ENCODE results near the gene ARID2.

ARID2 gene

DNA sequence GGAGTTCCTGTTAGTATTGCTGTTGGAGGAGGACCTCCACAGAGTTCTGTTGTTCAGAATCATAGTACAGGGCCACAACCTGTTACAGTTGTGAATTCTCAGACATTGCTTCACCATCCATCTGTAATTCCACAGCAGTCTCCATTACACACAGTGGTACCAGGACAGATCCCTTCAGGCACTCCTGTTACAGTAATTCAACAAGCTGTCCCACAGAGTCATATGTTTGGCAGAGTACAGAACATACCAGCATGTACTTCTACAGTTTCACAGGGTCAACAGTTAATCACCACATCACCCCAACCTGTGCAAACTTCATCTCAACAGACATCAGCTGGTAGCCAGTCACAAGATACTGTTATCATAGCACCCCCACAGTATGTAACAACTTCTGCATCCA is 120.8 kb downstream of the ARID2 start:
- Histone ChIP-seq H3K14ac (ENCODE audit: low read length) (no peak overlapping the region), H3K18ac (ENCODE audit: low read length) (no peak overlapping the region), H3K4me3 (ENCODE audit: low read length in 2 of 2) (no peak overlapping the region), H3K4me2 (ENCODE audit: insufficient read depth, low read length, poor library complexity, severe bottlenecking) (no peak overlapping the region), H4K91ac (ENCODE audit: low read depth, low read length, poor library complexity) (no peak overlapping the region), H2BK15ac (ENCODE audit: low read length) (no peak overlapping the region), H3K27me3 (ENCODE audit: control insufficient read depth in 3 of 3, insufficient read depth in 3 of 3, low read depth in 1 of 3, low read length in 3 of 3) (no peaks in the 10 kb centered on the region), H3K9me3 (replicated peaks in 1 of 2; ENCODE audit: control insufficient read depth in 2 of 2, insufficient read depth in 1 of 2, low read depth in 1 of 2, low read length in 2 of 2) (no peaks in the 10 kb centered on the region), H3K4ac (ENCODE audit: low read length) (no peak overlapping the region), H3K27ac (replicated peaks; ENCODE audit: low read length) (no peak overlapping the region), H3K23ac (ENCODE audit: low read depth, low read length, poor library complexity) (no peak overlapping the region), H2BK5ac (ENCODE audit: low read length) (no peak overlapping the region), H3K4me1 (ENCODE audit: control insufficient read depth in 2 of 2, insufficient read depth in 1 of 2, low read depth in 1 of 2, low read length in 2 of 2) (no peaks in the 10 kb centered on the region), H2BK120ac (ENCODE audit: low read depth, low read length) (no peak overlapping the region), H2AK5ac (ENCODE audit: low read depth, low read length) (no peak overlapping the region), H3K36me3 (replicated peaks in 1 of 2; ENCODE audit: control insufficient read depth in 2 of 2, insufficient read depth in 2 of 2, low read length in 2 of 2) (peaks cover 34 to 100% of the 10 kb centered on the region in 2 donors), H3K79me1 (ENCODE audit: low read depth, low read length) (no peaks in the 10 kb centered on the region), H4K8ac (ENCODE audit: low read depth, low read length) (no peak overlapping the region), H2BK12ac (ENCODE audit: low read length) (no peak overlapping the region), H2AFZ (ENCODE audit: low read length) (no peak overlapping the region), H3K9ac (ENCODE audit: low read depth, low read length, poor library complexity) (no peak overlapping the region)
- DNase-seq (ENCODE audit: low spot score) = no peak

DNA sequence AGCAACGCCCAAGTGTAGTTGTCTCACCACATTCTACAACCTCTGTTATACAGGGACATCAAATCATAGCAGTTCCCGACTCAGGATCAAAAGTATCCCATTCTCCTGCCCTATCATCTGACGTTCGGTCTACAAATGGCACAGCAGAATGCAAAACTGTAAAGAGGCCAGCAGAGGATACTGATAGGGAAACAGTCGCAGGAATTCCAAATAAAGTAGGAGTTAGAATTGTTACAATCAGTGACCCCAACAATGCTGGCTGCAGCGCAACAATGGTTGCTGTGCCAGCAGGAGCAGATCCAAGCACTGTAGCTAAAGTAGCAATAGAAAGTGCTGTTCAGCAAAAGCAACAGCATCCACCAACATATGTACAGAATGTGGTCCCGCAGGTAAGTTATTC is 123.0 kb downstream of the ARID2 start:
- H3K14ac ChIP-seq (ENCODE audit: low read length) = no peak overlapping the region
- no peaks in the 10 kb centered on the region for H3K79me1 ChIP-seq (ENCODE audit: low read depth, low read length)
- no peak overlapping the region for H3K23ac ChIP-seq (ENCODE audit: low read depth, low read length, poor library complexity)
- no peaks in the 10 kb centered on the region for H3K4me1 ChIP-seq (ENCODE audit: control insufficient read depth in 2 of 2, insufficient read depth in 1 of 2, low read depth in 1 of 2, low read length in 2 of 2)
- H2AFZ ChIP-seq (ENCODE audit: low read length) = no peak overlapping the region
- no peaks in the 10 kb centered on the region for H3K9me3 ChIP-seq (replicated peaks in 1 of 2; ENCODE audit: control insufficient read depth in 2 of 2, insufficient read depth in 1 of 2, low read depth in 1 of 2, low read length in 2 of 2)
- H3K27me3 ChIP-seq (ENCODE audit: control insufficient read depth in 3 of 3, insufficient read depth in 3 of 3, low read depth in 1 of 3, low read length in 3 of 3) = no peaks in the 10 kb centered on the region
- no peak overlapping the region for H3K4me3 ChIP-seq (ENCODE audit: low read length in 2 of 2)
- H4K8ac ChIP-seq (ENCODE audit: low read depth, low read length) = no peak overlapping the region
- DNase-seq (ENCODE audit: low spot score) = no peak
- H3K9ac ChIP-seq (ENCODE audit: low read depth, low read length, poor library complexity) = no peak overlapping the region
- peaks cover 34 to 98% of the 10 kb centered on the region in 2 donors for H3K36me3 ChIP-seq (replicated peaks in 1 of 2; ENCODE audit: control insufficient read depth in 2 of 2, insufficient read depth in 2 of 2, low read length in 2 of 2)
- H3K18ac ChIP-seq (ENCODE audit: low read length) = no peak overlapping the region
- H3K4ac ChIP-seq (ENCODE audit: low read length) = no peak overlapping the region
- no peak overlapping the region for H3K27ac ChIP-seq (replicated peaks; ENCODE audit: low read length)
- no peak overlapping the region for H2BK5ac ChIP-seq (ENCODE audit: low read length)
- H4K91ac ChIP-seq (ENCODE audit: low read depth, low read length, poor library complexity) = no peak overlapping the region
- no peak overlapping the region for H2BK120ac ChIP-seq (ENCODE audit: low read depth, low read length)
- no peak overlapping the region for H2BK15ac ChIP-seq (ENCODE audit: low read length)
- H3K4me2 ChIP-seq (ENCODE audit: insufficient read depth, low read length, poor library complexity, severe bottlenecking) = no peak overlapping the region
- WGBS, 2 donors (ENCODE audit: extremely low coverage in 2 of 2, insufficient read length in 2 of 2, insufficient replicate concordance in 1 of 2) = no CpG with 5 or more reads among the region's 7 CpGs
- no peak overlapping the region for H2BK12ac ChIP-seq (ENCODE audit: low read length)
- H2AK5ac ChIP-seq (ENCODE audit: low read depth, low read length) = no peak overlapping the region

DNA sequence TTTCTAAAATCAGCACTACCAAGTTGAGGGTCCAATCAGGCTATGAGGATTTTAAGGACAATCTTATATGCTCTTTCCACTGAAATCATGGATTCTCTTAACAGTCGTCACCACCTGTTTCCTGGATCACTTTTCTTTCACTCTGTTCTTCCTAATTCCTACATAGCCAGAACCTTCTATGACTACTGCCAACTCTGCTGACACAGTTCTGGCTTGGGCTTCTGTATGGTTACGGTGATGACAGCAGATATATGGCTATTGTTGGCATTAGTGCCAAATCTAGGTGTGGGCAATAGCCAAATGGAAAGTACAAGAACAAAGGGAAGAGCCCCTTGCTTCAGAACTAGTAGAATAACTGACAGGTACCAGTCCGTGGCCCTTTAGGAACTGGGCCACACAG is 124.0 kb downstream of the ARID2 start:
- Histone ChIP-seq H3K27me3 (ENCODE audit: control insufficient read depth in 3 of 3, insufficient read depth in 3 of 3, low read depth in 1 of 3, low read length in 3 of 3) (no peaks in the 10 kb centered on the region), H2BK15ac (ENCODE audit: low read length) (no peak overlapping the region), H2AK5ac (ENCODE audit: low read depth, low read length) (no peak overlapping the region), H3K9me3 (replicated peaks in 1 of 2; ENCODE audit: control insufficient read depth in 2 of 2, insufficient read depth in 1 of 2, low read depth in 1 of 2, low read length in 2 of 2) (no peaks in the 10 kb centered on the region), H3K23ac (ENCODE audit: low read depth, low read length, poor library complexity) (no peak overlapping the region), H3K9ac (ENCODE audit: low read depth, low read length, poor library complexity) (no peak overlapping the region), H3K4me1 (ENCODE audit: control insufficient read depth in 2 of 2, insufficient read depth in 1 of 2, low read depth in 1 of 2, low read length in 2 of 2) (no peaks in the 10 kb centered on the region), H3K4ac (ENCODE audit: low read length) (no peak overlapping the region), H3K79me1 (ENCODE audit: low read depth, low read length) (no peaks in the 10 kb centered on the region), H4K8ac (ENCODE audit: low read depth, low read length) (no peak overlapping the region), H2BK12ac (ENCODE audit: low read length) (no peak overlapping the region), H2BK5ac (ENCODE audit: low read length) (no peak overlapping the region), H3K4me2 (ENCODE audit: insufficient read depth, low read length, poor library complexity, severe bottlenecking) (no peak overlapping the region), H2AFZ (ENCODE audit: low read length) (no peak overlapping the region), H3K4me3 (ENCODE audit: low read length in 2 of 2) (no peak overlapping the region), H3K18ac (ENCODE audit: low read length) (no peak overlapping the region), H3K14ac (ENCODE audit: low read length) (no peak overlapping the region), H3K27ac (replicated peaks; ENCODE audit: low read length) (no peak overlapping the region), H2BK120ac (ENCODE audit: low read depth, low read length) (no peak overlapping the region), H3K36me3 (replicated peaks in 1 of 2; ENCODE audit: control insufficient read depth in 2 of 2, insufficient read depth in 2 of 2, low read length in 2 of 2) (peaks cover 34 to 98% of the 10 kb centered on the region in 2 donors), H4K91ac (ENCODE audit: low read depth, low read length, poor library complexity) (no peak overlapping the region)
- DNase-seq (ENCODE audit: low spot score) = no peak
- WGBS, 2 donors (ENCODE audit: extremely low coverage in 2 of 2, insufficient read length in 2 of 2, insufficient replicate concordance in 1 of 2) = no CpG with 5 or more reads among the region's 3 CpGs

DNA sequence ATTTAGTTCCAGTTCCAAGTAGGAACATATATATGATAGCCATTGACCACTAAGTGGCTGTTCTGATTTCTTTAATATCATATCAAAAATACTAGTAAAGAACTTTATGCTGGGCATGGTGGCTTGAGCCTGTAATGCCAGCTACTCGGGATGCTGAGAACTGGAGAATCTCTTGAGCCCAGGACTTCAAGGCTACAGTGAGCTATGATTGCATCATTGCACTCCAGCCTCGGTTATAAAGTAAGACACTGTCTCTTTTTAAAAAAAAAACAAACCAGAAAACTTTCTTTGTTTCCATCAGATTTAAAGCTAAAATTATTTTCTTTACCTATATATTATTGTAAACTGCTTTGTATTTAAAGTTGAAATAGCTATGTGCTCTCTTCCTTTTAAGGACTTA is 133.8 kb downstream of the ARID2 start:
- H2AFZ ChIP-seq (ENCODE audit: low read length) = no peak overlapping the region
- H3K4me2 ChIP-seq (ENCODE audit: insufficient read depth, low read length, poor library complexity, severe bottlenecking) = no peak overlapping the region
- no peaks in the 10 kb centered on the region for H3K9me3 ChIP-seq (replicated peaks in 1 of 2; ENCODE audit: control insufficient read depth in 2 of 2, insufficient read depth in 1 of 2, low read depth in 1 of 2, low read length in 2 of 2)
- H3K9ac ChIP-seq (ENCODE audit: low read depth, low read length, poor library complexity) = no peak overlapping the region
- no peaks in the 10 kb centered on the region for H3K4me1 ChIP-seq (ENCODE audit: control insufficient read depth in 2 of 2, insufficient read depth in 1 of 2, low read depth in 1 of 2, low read length in 2 of 2)
- H2BK15ac ChIP-seq (ENCODE audit: low read length) = no peak overlapping the region
- WGBS, 2 donors (ENCODE audit: extremely low coverage in 2 of 2, insufficient read length in 2 of 2, insufficient replicate concordance in 1 of 2) = no CpG with 5 or more reads among the region's 2 CpGs
- no peak overlapping the region for H3K18ac ChIP-seq (ENCODE audit: low read length)
- H3K4me3 ChIP-seq (ENCODE audit: low read length in 2 of 2) = no peak overlapping the region
- peaks cover 5 to 90% of the 10 kb centered on the region in 2 donors for H3K36me3 ChIP-seq (replicated peaks in 1 of 2; ENCODE audit: control insufficient read depth in 2 of 2, insufficient read depth in 2 of 2, low read length in 2 of 2)
- H4K8ac ChIP-seq (ENCODE audit: low read depth, low read length) = no peak overlapping the region
- no peak overlapping the region for H2AK5ac ChIP-seq (ENCODE audit: low read depth, low read length)
- no peaks in the 10 kb centered on the region for H3K79me1 ChIP-seq (ENCODE audit: low read depth, low read length)
- DNase-seq (ENCODE audit: low spot score) = no peak
- H3K27ac ChIP-seq (replicated peaks; ENCODE audit: low read length) = no peak overlapping the region
- H3K4ac ChIP-seq (ENCODE audit: low read length) = no peak overlapping the region
- no peak overlapping the region for H2BK12ac ChIP-seq (ENCODE audit: low read length)
- no peak overlapping the region for H4K91ac ChIP-seq (ENCODE audit: low read depth, low read length, poor library complexity)
- no peak overlapping the region for H2BK5ac ChIP-seq (ENCODE audit: low read length)
- H3K23ac ChIP-seq (ENCODE audit: low read depth, low read length, poor library complexity) = no peak overlapping the region
- H3K27me3 ChIP-seq (ENCODE audit: control insufficient read depth in 3 of 3, insufficient read depth in 3 of 3, low read depth in 1 of 3, low read length in 3 of 3) = no peaks in the 10 kb centered on the region
- H2BK120ac ChIP-seq (ENCODE audit: low read depth, low read length) = no peak overlapping the region
- no peak overlapping the region for H3K14ac ChIP-seq (ENCODE audit: low read length)
